GM10266 (cell line): ENCODE data around the gene FHIT.

Experiments
- DNase-seq: peaks from one replicate; pipeline ENCODE4 v3.0.0; 2012; ENCODE audit errors: extremely low spot score
- TF ChIP-seq, protein P1 (sequence below): IDR thresholded peaks from 2 replicates; pipeline ENCODE4 v1.5.1; 2012; ENCODE audit warnings: mild to moderate bottlenecking, low read depth; ENCODE audit not compliant: control insufficient read depth, insufficient read depth; ENCODE audit errors: missing control alignments

FHIT gene

DNA sequence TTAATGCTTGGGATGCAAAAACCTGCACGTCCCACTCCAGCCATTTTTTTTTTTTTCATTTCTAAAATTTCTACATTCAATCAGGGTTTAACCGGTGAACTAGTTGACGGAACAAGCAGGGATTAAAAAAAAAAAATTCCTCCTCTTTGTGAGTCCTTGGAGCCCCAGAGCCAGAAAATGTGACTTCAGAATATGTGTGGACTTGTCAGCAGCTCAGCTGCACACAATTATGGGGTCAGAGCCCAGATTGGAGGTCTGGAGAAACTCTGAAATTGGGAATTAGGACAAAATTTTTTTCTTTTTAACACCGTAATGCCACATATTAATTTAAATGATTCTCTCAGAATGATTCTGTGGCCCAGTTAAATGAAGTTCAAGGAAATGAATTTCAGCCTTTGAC lies 1280.5 kb downstream of the FHIT start:
- no peak for DNase-seq
- TF ChIP-seq, protein P1, sequence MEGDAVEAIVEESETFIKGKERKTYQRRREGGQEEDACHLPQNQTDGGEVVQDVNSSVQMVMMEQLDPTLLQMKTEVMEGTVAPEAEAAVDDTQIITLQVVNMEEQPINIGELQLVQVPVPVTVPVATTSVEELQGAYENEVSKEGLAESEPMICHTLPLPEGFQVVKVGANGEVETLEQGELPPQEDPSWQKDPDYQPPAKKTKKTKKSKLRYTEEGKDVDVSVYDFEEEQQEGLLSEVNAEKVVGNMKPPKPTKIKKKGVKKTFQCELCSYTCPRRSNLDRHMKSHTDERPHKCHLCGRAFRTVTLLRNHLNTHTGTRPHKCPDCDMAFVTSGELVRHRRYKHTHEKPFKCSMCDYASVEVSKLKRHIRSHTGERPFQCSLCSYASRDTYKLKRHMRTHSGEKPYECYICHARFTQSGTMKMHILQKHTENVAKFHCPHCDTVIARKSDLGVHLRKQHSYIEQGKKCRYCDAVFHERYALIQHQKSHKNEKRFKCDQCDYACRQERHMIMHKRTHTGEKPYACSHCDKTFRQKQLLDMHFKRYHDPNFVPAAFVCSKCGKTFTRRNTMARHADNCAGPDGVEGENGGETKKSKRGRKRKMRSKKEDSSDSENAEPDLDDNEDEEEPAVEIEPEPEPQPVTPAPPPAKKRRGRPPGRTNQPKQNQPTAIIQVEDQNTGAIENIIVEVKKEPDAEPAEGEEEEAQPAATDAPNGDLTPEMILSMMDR, result no peak

DNA sequence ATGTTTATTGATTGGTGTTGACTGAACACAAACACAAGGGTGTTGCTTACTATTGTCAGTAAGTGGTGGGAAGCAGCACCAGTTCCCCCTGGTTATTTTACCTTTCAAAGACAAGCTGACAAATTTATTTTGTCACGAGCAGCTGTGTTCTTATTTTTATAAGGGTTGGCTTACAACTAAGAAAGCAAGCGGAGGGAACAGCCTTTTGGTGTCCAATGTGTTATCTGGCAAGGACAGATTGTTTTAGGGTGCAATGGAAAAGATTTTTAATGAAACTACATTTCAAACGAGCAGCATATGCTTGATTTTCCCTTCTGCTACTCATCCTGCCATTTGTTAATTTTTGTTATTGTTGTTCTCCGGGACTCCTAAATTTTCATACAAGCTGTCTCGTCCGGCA lies 1280.9 kb downstream of the FHIT start:
- TF ChIP-seq, protein P1, result no peak
- no peak for DNase-seq

DNA sequence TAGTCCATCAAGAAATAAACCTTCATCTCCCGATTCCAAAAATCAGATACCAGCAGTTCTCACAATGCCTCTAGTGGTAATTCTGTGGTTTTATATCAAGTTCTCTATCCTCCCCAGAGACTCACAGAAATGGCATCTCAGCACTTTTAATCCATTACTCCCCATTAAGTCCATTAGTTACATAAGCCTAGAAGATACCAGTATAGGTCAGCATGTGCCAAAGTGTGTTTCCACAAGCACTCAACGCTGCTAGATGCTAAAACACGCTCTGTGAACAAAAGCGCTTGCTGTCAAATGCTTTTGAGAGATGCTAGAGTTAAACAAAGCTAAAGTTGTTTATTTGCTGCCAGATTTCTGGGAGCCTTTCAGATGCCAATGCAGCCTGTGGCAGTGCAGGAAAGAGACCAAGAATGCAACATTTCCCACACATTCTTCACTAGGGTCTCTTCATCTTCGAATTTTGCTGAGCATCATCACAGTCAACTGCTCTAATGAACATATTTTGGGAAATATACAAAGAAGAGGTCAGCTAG lies 1282.7 kb downstream of the FHIT start:
- DNase-seq, result no peak
- TF ChIP-seq, protein P1, result no peak

DNA sequence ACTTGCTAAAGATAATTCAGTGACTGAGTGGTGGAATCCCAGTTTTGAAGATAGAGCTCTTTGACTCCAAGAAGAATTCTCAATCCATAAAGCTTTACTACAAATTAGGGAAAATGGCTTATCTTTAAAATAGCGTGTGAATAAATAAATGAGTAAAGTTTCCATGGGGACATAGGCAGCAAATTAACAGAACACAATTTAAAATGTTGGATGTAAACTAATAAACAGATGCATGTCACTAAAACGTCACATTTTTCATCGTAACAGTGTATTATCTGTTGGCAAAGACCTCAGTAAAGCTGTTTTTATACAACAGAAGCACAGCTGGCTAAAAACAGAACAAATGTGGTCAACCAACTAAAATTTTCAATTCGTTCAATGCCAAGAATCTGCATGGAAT lies 1287.6 kb downstream of the FHIT start:
- DNase-seq, result no peak
- TF ChIP-seq, protein P1, result no peak

DNA sequence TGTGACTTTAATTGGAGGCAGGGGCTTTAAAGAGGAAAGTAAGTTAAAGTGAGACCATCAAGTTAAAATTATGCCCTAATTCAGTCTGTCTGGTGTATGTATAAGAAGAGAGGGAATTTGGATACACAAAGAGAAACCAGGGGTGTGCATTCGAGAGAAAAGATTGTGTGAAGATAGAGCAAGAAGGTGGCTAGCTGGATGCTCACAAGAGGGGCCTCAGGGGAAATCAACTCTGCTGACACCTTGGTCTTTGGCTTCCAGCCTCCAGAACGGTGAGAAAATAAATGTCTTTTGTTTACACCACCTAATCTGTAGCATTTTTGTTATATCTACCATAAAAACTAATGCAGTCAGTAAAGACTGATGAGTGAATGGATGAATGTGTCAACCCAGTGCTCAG lies 1294.1 kb downstream of the FHIT start:
- no peak for DNase-seq
- TF ChIP-seq, protein P1, result no peak

DNA sequence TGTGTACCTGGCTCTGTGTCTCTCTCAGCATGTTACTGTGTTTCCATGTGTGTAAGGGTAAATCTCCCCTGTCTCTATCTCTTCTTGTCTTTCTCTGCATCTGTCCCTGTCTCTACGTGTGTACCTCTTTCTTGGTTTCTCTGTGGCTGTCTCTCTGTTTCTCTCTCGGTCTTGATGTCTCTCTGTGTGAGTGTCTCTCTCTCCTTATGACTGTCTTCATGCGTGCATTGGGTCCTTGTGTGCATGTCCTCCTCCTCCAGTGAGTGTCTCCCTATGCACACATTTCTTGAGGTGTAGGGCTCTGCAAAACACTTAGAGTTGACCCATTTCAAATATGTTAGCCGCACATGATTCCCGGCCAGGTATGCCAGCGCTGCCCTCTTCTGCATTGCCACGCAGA lies 1298.1 kb downstream of the FHIT start:
- TF ChIP-seq, protein P1, result no peak

DNA sequence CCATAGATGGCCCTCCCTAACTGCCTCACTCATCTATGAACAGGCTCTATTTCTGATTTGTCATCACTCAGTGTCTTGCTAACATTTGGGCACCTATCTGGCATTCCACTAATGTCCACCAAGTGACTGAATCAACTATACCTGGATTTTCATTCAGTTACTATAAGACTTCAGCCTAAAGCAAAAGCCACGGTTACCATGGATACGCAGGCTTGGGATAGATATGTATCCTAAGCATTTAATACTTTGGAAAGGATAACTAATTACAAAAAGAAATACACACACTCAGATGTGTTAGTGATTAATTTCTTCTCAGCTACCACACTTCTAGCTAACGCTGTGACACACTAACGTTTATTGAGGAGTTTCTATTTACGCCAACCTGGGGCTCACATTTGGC lies 1301.9 kb downstream of the FHIT start:
- TF ChIP-seq, protein P1, result no peak
- no peak for DNase-seq

More for the DNA sequence above, 1298.1 kb downstream of the FHIT start:
- no peak for DNase-seq
